PC-9 (cell line): ENCODE measurements around the gene UBR4.

Experiments used
- EZH2 ChIP-seq: fragments of 200-600 bp; sonication (generic); IDR thresholded peaks from 2 replicates; pipeline ENCODE4 v1.8.0; 2017; ENCODE audit warnings: antibody characterized with exemption, low read depth
- TF ChIP-seq, protein P1 (sequence below): fragments of 200-600 bp; sonication (generic); conservative IDR thresholded peaks from 2 replicates; pipeline ENCODE4 v1.6.1; 2017; ENCODE audit warnings: mixed run types, antibody characterized with exemption, mild to moderate bottlenecking, moderate library complexity

DNA sequence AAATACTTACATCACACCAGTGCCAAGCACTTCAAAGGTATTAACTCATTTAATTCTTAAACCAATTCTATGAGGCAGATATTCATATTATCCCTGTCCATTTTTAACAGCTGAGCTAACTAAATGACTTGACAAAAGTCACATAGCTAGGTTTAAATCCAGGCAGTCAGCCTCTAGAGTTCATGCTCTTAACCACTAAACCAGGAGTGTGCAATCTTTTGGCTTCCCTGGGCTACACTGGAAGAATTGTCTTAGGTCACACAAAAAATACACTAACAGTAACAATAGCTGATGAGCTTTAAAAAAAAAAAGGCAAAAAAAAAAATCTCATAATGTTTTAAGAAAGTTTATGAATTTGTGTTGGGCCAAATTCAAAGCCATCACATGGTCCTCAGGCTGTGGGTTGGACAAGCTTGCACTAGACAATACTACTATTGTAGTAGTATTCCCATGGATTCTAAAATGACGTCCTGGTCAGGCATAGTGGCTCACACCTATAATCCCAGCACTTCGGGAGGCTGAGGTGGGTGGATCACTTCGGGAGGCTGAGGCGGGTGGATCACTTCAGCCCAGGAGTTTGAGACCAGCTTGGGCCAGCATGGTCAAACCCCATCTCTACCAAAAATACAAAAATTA lies 10.0 kb downstream of the UBR4 start:
- TF ChIP-seq, protein P1, sequence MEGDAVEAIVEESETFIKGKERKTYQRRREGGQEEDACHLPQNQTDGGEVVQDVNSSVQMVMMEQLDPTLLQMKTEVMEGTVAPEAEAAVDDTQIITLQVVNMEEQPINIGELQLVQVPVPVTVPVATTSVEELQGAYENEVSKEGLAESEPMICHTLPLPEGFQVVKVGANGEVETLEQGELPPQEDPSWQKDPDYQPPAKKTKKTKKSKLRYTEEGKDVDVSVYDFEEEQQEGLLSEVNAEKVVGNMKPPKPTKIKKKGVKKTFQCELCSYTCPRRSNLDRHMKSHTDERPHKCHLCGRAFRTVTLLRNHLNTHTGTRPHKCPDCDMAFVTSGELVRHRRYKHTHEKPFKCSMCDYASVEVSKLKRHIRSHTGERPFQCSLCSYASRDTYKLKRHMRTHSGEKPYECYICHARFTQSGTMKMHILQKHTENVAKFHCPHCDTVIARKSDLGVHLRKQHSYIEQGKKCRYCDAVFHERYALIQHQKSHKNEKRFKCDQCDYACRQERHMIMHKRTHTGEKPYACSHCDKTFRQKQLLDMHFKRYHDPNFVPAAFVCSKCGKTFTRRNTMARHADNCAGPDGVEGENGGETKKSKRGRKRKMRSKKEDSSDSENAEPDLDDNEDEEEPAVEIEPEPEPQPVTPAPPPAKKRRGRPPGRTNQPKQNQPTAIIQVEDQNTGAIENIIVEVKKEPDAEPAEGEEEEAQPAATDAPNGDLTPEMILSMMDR: no peak
- no peak for TF ChIP-seq EZH2
